HG02678 (cell line): ENCODE measurements around the gene RINL.
A peak's percentile ranks its signal among the peaks of the same experiment; 100 is the strongest.

Experiments
- ATAC-seq: cut with Tn5 transposase; IDR thresholded peaks from one replicate; pipeline ENCODE4 v1.9.1; 2021; ENCODE audit warnings: mild to moderate bottlenecking, moderate library complexity; ENCODE audit not compliant: unreplicated experiment

The RINL gene

DNA sequence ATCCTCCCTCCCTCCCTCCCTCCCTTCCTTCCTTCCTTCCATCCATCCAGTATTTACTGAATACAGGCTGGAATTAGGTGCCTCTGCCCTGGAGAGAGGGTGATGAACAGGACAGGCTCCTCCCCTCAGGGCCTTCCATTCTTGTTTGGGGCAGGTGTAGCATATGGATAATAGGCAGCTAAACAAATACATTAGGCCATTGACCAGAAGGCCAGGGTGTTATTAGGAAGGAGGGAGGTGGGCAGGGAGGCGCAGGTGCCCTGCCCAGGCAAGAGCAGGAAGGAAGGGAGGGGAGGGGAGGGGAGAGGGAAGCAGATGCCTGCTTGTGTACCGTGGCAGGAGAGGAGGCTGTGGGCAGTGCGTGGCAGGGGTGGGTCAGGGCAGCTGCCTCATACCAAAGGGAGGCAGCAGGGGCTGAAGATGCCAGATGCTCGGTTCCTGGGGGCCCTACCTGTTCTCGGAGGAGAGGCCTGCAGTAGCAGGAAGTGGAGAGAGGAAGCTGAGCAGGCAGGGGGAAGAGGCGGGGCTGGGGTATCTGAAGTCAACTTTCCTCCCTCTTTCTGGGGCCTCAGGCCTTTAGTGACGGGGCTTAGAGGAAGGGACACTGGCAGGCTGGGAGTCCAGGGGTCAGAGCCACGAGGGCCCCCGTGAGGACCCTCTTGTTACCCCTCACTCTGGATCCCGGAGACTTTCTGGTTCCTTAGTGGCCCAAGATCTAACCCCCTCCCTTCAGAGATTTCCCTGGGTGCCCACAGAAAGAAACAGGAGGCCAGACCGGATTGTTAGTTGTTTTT, at the start of gene RINL:
Gene RINL (minus strand): TSS at position 495 of the 794 bp plus-strand sequence. CDS start 1,533 bp downstream, outside the sequence.
- ATAC-seq, result peak; percentile 68

- ATAC-seq, result no peak
Measured at GRCh38 chr19:38924388-38924787, 46.3 kb upstream of the RINL start.

DNA sequence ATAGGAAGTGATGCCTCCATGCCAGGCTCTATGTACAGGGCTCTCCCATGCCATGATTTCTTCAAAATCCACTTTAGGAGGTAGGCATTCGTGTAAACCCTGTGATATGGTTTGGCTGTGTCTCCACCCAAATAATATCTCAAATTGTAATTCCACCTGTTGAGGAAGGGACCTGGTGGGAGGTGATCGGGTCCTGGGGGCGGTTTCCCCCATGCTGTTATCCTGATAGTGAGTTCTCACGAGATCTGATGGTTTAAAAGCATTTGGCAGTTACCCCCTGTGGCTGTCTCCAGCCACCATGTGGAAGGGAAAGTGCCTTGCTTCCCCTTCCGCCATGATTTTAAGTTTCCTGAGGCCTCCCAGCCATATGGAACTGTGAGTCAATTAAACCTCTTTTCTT, 44.4 kb upstream of the RINL start:
- no peak for ATAC-seq

- ATAC-seq, result no peak
Measured at GRCh38 chr19:38921420-38922274, 43.6 kb upstream of the RINL start.

GRCh38 chr19:38920602-38921419, 42.7 kb upstream of the RINL start:
- no peak for ATAC-seq

DNA sequence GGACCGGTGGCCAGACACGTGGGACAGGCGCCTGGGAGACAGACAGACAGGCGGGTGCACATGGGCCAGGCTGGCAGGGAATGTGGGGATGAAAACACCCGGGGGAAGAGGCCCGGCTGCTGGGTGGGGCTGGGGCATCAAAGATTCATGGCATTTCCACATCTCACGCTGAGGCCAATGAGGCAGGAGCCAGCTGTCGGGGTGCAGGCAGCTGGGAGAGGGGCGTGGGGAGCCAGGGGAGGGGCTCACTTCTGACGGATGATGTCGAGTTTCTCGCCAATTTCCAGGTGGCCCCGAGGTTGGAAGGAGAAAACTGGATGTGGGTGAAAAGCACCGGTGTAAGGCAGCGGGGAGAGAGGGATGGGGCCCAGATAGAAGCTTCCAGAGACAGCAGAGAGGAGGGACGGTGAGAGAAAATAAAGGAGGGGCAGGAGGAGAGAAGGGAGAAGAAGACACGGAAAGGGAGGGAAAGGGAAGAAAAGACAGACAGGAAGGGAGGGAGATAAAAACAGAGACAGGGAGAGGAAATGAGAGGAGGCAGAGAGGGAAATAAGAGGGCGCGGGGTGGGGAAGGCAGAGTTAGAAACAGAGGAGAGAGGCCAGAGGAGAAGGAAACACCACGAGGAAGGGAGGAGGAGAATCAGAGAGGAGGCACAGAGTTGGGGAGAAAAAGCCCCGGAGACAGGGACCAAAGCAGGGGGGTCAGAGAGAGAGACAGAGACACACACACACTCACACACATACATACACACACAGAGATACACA, 41.9 kb upstream of the RINL start:
- ATAC-seq, result no peak

- no peak for ATAC-seq
Measured at GRCh38 chr19:38918526-38918925, 40.5 kb upstream of the RINL start.

DNA sequence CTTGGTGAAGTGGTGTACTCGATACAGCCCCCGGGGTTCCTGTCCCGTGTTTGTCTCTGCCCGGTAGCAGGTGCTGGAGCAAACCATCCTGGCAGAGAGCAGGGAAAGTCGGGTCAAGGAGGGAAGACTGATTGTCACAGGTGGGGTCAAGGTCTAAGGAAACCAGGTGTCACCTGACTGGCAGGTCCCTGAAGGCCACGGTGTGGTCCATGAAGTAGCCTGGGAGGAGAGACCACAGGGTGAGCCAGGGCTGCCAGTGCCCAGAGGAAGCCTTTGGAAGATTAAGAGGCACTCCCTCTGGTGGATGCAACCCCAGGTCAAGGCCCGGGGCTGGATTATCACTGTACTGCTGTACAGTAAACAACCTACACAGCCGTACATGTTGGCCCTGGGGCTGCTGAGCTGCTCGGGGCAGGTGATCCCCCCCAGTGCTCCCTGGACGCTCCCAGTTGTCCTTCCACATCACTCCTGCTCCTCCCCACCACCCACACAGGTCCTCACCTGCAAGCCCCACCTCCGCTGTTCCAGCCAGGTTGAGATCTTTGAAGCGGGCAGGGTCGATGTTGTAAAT, 39.9 kb upstream of the RINL start:
- ATAC-seq, result no peak

DNA sequence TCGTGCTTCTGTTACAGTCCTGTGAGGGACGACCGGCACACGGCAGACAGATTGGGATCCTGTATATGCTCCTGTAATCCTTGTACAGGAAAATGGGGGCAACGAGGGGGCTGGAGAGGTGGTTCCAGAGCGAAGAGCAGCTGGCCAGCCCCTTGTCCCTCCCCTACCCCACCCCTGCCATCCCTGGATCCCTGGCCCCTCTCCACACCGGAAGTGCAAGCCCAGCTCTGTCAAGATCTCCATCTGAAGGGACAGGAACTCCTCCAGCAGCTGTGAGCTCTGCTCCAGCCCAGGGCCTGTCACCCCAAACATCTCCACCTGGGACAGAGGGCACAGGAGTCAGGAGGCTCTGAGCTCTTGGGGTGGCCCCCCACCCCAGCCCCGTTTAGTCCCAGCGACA, 39.4 kb upstream of the RINL start:
- ATAC-seq, result no peak

DNA sequence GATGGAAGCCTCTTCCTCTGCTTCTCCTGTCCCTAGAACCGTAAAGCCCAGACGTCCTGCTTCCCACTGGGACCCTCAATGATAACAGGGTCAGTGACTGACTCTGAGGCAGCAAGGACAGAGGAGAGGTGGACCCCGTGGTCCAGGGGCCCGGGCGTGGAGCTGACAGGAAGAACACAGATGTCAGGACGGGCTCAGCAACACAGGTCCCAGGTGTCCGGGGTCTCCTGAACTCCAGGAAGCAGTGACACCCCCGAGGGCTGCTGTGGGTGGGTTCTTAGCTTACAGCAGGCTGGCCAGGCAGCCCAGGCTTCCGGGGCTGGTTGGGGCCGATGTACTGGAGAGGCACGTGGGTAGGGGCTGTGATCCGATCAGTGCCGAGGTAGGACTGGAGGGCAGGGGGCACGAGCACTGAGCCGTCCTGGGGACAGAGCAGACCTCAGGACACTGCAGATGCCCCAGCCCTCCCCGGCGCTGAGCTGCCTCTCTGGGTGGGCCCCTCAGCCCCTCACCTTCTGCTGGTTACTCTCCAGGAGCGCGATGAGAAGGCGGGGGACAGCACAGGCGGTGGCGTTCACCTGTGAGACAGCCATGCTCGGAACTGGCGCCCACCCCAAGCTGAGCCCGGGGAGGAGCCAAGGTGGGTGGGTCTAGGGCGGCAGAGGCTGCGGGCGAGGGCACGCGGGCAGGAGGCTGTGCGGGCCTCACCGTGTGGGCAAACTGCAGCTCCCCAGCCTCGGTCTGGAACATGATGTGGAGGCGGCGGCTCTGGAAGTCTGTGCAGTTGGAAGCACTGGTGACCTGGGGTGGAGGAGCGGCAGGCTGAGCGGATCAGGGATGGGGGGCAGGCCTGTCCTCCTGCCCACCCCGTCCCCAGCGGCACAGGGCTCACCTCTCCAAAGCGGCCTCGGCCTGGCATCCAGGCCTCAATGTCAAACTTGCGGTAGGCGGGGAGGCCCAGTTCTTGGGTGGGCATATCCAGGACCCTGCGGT, 37.5 kb upstream of the RINL start:
- no peak for ATAC-seq

DNA sequence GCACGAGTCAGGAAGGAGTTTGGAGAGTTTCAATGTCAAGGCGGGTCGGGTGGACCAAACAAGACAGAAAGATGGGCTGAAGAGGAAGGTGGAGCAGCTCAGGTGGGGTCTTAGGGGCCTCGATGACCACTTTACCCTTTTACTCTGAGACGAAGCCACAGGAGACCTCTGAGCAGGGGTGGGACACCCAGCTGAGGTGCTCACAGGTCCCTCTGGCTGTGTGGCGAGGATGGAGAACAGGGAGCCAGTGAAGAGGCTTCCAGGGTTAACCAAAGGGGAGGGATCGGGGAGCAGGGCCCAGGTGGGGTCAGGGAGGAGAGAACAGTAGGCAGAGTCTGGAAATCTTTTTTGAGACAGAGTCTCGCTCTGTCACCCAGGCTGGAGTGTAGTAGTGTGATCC, 35.9 kb upstream of the RINL start:
- ATAC-seq, result no peak

DNA sequence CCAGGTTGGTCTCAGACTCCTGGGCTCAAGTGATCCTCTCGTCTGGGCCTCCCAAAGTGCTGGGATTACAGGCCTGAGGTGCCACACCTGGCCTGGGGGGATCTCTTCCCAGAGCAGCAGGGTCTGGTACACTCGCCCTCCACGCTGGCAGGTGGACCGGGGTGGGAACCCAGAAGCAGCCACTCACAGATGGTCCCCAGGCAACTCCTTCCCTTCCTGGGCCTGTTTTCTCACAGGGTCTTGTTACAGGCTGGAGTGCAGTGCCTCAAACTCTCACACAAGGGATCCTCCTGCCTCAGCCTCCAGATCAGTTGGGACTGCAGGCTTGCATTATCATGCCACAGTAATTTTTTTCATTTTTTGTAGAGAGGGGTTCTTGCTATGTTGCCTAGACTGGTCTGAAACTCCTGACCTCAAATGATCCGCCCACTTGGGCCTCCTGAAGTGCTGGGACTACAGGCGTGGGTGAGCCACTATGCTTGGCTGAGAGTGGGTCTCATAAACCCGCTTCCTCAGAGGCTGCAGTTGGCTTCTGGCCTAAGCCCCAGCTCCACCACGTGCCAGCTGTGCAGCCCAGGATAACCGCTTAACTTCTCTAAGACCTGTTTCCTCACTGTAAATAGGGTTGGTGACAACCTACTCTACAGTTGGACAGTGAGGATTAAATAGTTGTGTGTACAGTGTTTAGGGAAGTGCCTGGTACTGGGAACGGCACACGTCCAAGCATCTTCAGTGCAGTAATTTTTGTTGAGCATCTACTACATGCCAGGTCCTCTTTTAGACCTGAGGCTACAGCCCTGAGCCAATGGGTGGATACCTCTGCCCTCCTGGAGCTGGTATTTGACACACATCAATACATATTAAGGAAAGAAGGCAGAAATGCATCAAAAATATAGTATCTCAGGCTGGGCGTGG, 34.8 kb upstream of the RINL start:
- no peak for ATAC-seq

GRCh38 chr19:38911388-38912001, 33.4 kb upstream of the RINL start:
- no peak for ATAC-seq

GRCh38 chr19:38910488-38910887, 32.4 kb upstream of the RINL start:
- ATAC-seq, result no peak

- ATAC-seq, result no peak
Measured at GRCh38 chr19:38908911-38909310, 30.8 kb upstream of the RINL start.

GRCh38 chr19:38907670-38908069, 29.6 kb upstream of the RINL start:
- ATAC-seq, result no peak

- no peak for ATAC-seq
Measured at GRCh38 chr19:38907227-38907626, 29.2 kb upstream of the RINL start.
